H9 (cell line): ENCODE data around the gene TRIO. TPM values are rescaled to one million over a fixed set of nuclear protein-coding genes. Genes with fewer than 3 reads are reported as not detected.

Experiments used
- DNase-seq: peaks from one replicate; pipeline ENCODE4 v3.0.0-alpha.2; 2017
- H2AFZ ChIP-seq: one replicate; pipeline ENCODE4 v1.6.1; 2013; ENCODE audit warnings: mild to moderate bottlenecking, low read length, control low read depth, moderate library complexity
- H2AK5ac ChIP-seq: 2 replicates; pipeline ENCODE4 v1.6.1; 2013; ENCODE audit warnings: low read length, control low read depth, mixed read lengths; ENCODE audit not compliant: insufficient read length
- H2BK120ac ChIP-seq: one replicate; pipeline ENCODE4 v1.6.1; 2013; ENCODE audit warnings: low read depth, mild to moderate bottlenecking, low read length, control low read depth, inconsistent platforms; ENCODE audit not compliant: poor library complexity, severe bottlenecking
- H2BK12ac ChIP-seq: 2 replicates; pipeline ENCODE4 v1.6.1; 2013; ENCODE audit warnings: low read length, control low read depth, mixed read lengths, low read depth; ENCODE audit not compliant: insufficient read length
- H2BK15ac ChIP-seq: 2 replicates; pipeline ENCODE4 v1.6.1; 2013; ENCODE audit warnings: low read depth, low read length, control low read depth
- H2BK20ac ChIP-seq: one replicate; pipeline ENCODE4 v1.6.1; 2013; ENCODE audit warnings: low read depth, mild to moderate bottlenecking, low read length, control low read depth, inconsistent platforms; ENCODE audit not compliant: poor library complexity, severe bottlenecking
- H2BK5ac ChIP-seq: 2 replicates; pipeline ENCODE4 v1.6.1; 2013; ENCODE audit warnings: low read length, control low read depth, mixed read lengths; ENCODE audit not compliant: insufficient read length
- H3K14ac ChIP-seq: 2 replicates; pipeline ENCODE4 v1.6.1; 2013; ENCODE audit warnings: low read length, control low read depth; ENCODE audit not compliant: insufficient read depth
- H3K18ac ChIP-seq: 2 replicates; pipeline ENCODE4 v1.6.1; 2013; ENCODE audit warnings: low read depth, mild to moderate bottlenecking, mixed read lengths, low read length, control low read depth; ENCODE audit not compliant: insufficient read length
- H3K23ac ChIP-seq: 2 replicates; pipeline ENCODE4 v1.6.1; 2013; ENCODE audit warnings: low read length, control low read depth, mixed read lengths, low read depth; ENCODE audit not compliant: insufficient read length
- H3K23me2 ChIP-seq: 2 replicates; pipeline ENCODE4 v1.6.1; 2013; ENCODE audit warnings: low read depth, mild to moderate bottlenecking, mixed read lengths, low read length, control low read depth; ENCODE audit not compliant: insufficient read length, poor library complexity, severe bottlenecking
- H3K27ac ChIP-seq: 2 replicates; pipeline ENCODE4 v1.5.1; 2013; ENCODE audit warnings: low read length, control low read depth, mixed read lengths, low read depth; ENCODE audit not compliant: insufficient read length
- H3K27me3 ChIP-seq: 2 replicates; pipeline ENCODE4 v1.6.1; 2013; ENCODE audit warnings: low read length, control low read depth, inconsistent platforms; ENCODE audit not compliant: insufficient read depth
- H3K4ac ChIP-seq: 2 replicates; pipeline ENCODE4 v1.6.1; 2013; ENCODE audit warnings: low read depth, mild to moderate bottlenecking, control low read depth, inconsistent platforms, low read length, moderate library complexity
- H3K4me1 ChIP-seq: 2 replicates; pipeline ENCODE4 v1.6.1; 2013; ENCODE audit warnings: low read length, control low read depth, inconsistent platforms; ENCODE audit not compliant: insufficient read depth
- H3K4me2 ChIP-seq: 2 replicates; pipeline ENCODE4 v1.6.1; 2013; ENCODE audit warnings: low read length, control low read depth, mixed read lengths; ENCODE audit not compliant: insufficient read length, insufficient read depth
- H3K56ac ChIP-seq: 2 replicates; pipeline ENCODE4 v1.6.1; 2013; ENCODE audit warnings: low read depth, mild to moderate bottlenecking, mixed read lengths, low read length, control low read depth; ENCODE audit not compliant: insufficient read length
- H3K79me1 ChIP-seq: 2 replicates; pipeline ENCODE4 v1.6.1; 2013; ENCODE audit warnings: low read depth, mild to moderate bottlenecking, moderate library complexity, low read length, control low read depth, inconsistent platforms; ENCODE audit not compliant: insufficient read depth, poor library complexity, severe bottlenecking
- H3K79me2 ChIP-seq: 2 replicates; pipeline ENCODE4 v1.6.1; 2013; ENCODE audit warnings: low read length, control low read depth, inconsistent platforms; ENCODE audit not compliant: insufficient read depth
- H3K9ac ChIP-seq: 2 replicates; pipeline ENCODE4 v1.6.1; 2013; ENCODE audit warnings: low read length, control low read depth, mixed read lengths; ENCODE audit not compliant: insufficient read length; ENCODE audit errors: extremely low read depth
- H3K9me3 ChIP-seq: one replicate; pipeline ENCODE4 v1.6.1; 2013; ENCODE audit warnings: low read depth, low read length, inconsistent platforms; ENCODE audit not compliant: control insufficient read depth
- H3T11ph ChIP-seq: one replicate; pipeline ENCODE4 v1.6.1; 2013; ENCODE audit warnings: mild to moderate bottlenecking, low read length, control low read depth, inconsistent platforms
- H4K20me1 ChIP-seq: one replicate; pipeline ENCODE4 v1.6.1; 2013; ENCODE audit not compliant: control insufficient read depth, insufficient read length, insufficient read depth
- H4K5ac ChIP-seq: 2 replicates; pipeline ENCODE4 v1.6.1; 2013; ENCODE audit warnings: low read depth, mild to moderate bottlenecking, mixed read lengths, low read length, control low read depth; ENCODE audit not compliant: insufficient read length
- H4K8ac ChIP-seq: replicated peaks from 2 replicates; pipeline ENCODE4 v1.6.1; 2013; ENCODE audit warnings: low read length, control low read depth, mixed read lengths, low read depth; ENCODE audit not compliant: insufficient read length
- H4K91ac ChIP-seq: 2 replicates; pipeline ENCODE4 v1.6.1; 2013; ENCODE audit warnings: low read depth, mild to moderate bottlenecking, moderate library complexity, mixed read lengths, low read length, control low read depth; ENCODE audit not compliant: insufficient read length
- H3K27ac Mint-ChIP-seq, 3 experiments: 2 replicates in 2 of 3; 3 replicates in 1 of 3; pipeline ENCODE4 v1.8.0; 2020 to 2021; ENCODE audit warnings: mixed read lengths in 3 of 3, mild to moderate bottlenecking in 1 of 3, moderate library complexity in 1 of 3
- H3K27me3 Mint-ChIP-seq: 2 replicates; pipeline ENCODE4 v1.8.0; 2021; ENCODE audit warnings: low read depth, mild to moderate bottlenecking, moderate library complexity, mixed read lengths
- H3K36me3 Mint-ChIP-seq, 3 experiments: 2 replicates in 2 of 3; 3 replicates in 1 of 3; pipeline ENCODE4 v1.8.0; 2020 to 2021; ENCODE audit warnings: low read depth in 3 of 3, mixed read lengths in 3 of 3; ENCODE audit not compliant: insufficient read depth in 1 of 3
- H3K4me1 Mint-ChIP-seq, 2 experiments: 2 replicates each; pipeline ENCODE4 v1.8.0; 2020; ENCODE audit warnings: mixed read lengths in 2 of 2
- H3K4me3 Mint-ChIP-seq, 2 experiments: 2 replicates in 1 of 2; 3 replicates in 1 of 2; pipeline ENCODE4 v1.8.0; 2020 to 2021; ENCODE audit warnings: mild to moderate bottlenecking in 2 of 2, mixed read lengths in 2 of 2, moderate library complexity in 1 of 2
- H3K9me3 Mint-ChIP-seq, 2 experiments: 2 replicates in 1 of 2; 3 replicates in 1 of 2; pipeline ENCODE4 v1.8.0; 2020; ENCODE audit warnings: mild to moderate bottlenecking in 2 of 2, mixed read lengths in 2 of 2, moderate library complexity in 1 of 2
- WGBS: extraction: QIAGEN DNeasy Blood & Tissue Kit; methylation state at CpG from one replicate; pipeline ENCODE4 v1.1.7; 2013; ENCODE audit warnings: missing lambda C conversion rate, low lambda C conversion rate, mixed read lengths; ENCODE audit not compliant: insufficient read length; ENCODE audit errors: extremely low coverage; 5-methylcytosine and 5-hydroxymethylcytosine counted together
- total RNA-seq: library from RNA; stranded (reverse); gene quantifications from 2 replicates; pipeline ENCODE4 v1.2.1, GENCODE V29; 2021
- TF ChIP-seq, protein P1 (sequence below): fragments of 200-600 bp; sonication (generic); conservative IDR thresholded peaks from 3 replicates; pipeline ENCODE4 v1.8.0; 2021; ENCODE audit warnings: antibody characterized with exemption, mild to moderate bottlenecking

The TRIO gene
- total RNA-seq, 1 experiment from 2014 or later, result 87.8 TPM

DNA sequence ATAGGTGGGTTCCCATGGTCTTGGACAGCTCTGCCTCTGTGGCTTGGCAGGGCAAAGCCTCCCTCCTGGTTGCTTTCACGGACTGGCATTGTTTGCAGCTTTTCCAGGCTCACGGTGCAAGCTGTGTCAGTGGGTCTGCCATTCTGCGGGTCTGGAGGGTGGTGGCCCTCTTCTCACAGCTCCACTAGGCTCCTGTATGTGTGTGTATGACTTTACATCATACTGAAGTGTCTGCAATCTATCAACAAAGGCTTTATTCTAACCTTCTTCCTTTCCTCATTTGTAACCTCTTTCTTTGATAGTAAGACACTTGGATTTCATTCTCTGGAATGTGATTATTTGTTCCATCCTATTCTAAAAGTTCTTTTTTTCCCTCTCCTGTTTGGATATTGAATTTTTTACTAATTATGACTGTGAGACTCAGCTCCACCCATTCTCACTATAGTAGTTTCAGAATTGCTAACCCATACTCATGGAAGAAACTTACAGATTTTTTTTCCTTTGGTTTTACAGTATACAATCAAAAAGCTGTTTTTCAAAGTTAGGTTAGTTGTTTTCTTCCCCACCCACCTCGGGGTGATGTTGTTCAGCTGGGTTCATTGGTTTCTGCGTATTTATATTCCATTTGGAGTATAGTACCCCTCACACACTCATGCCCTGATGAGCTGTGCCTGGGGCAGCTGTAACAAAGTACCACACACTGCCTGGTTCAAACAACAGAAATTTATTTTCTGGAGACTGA, 293.8 kb downstream of the TRIO start:
- Histone ChIP-seq H2BK20ac (no peak overlapping the region), H3K23me2 (no peaks in the 10 kb centered on the region), H3K4me2 (no peak overlapping the region), H3K23ac (no peak overlapping the region), H3K4ac (no peak overlapping the region), H3K4me1 (no peaks in the 10 kb centered on the region; the same call in 1 of the 2 replicates), H3K79me2 (no peaks in the 10 kb centered on the region), H2AK5ac (no peak overlapping the region), H4K8ac (no peak overlapping the region), H2BK5ac (no peak overlapping the region), H2AFZ (no peak overlapping the region), H3K56ac (no peak overlapping the region), H2BK120ac (no peak overlapping the region), H3K9ac (no peak overlapping the region), H3K9me3 (no peaks in the 10 kb centered on the region), H3K14ac (no peak overlapping the region), H3K18ac (no peak overlapping the region), H3K79me1 (no peaks in the 10 kb centered on the region), H3K27me3 (no peaks in the 10 kb centered on the region), H4K5ac (no peak overlapping the region), H2BK15ac (no peak overlapping the region), H3K27ac (no peak overlapping the region), H4K20me1 (no peaks in the 10 kb centered on the region), H2BK12ac (no peak overlapping the region), H3T11ph (no peak overlapping the region), H4K91ac (no peak overlapping the region)
- Mint-ChIP-seq H3K27ac (no peak overlapping the region; a peak in 1 of 7 replicates), H3K27me3 (no peaks in the 10 kb centered on the region), H3K36me3 (peaks cover 17 to 30% (median 19%) of the 10 kb centered on the region in 3 experiments), H3K4me1 (peaks cover 21 to 22% of the 10 kb centered on the region in 2 experiments), H3K4me3 (no peak overlapping the region), H3K9me3 (peaks cover 6% of the 10 kb centered on the region in 2 experiments; a peak in 4 of 5 replicates)
- TF ChIP-seq, protein P1, sequence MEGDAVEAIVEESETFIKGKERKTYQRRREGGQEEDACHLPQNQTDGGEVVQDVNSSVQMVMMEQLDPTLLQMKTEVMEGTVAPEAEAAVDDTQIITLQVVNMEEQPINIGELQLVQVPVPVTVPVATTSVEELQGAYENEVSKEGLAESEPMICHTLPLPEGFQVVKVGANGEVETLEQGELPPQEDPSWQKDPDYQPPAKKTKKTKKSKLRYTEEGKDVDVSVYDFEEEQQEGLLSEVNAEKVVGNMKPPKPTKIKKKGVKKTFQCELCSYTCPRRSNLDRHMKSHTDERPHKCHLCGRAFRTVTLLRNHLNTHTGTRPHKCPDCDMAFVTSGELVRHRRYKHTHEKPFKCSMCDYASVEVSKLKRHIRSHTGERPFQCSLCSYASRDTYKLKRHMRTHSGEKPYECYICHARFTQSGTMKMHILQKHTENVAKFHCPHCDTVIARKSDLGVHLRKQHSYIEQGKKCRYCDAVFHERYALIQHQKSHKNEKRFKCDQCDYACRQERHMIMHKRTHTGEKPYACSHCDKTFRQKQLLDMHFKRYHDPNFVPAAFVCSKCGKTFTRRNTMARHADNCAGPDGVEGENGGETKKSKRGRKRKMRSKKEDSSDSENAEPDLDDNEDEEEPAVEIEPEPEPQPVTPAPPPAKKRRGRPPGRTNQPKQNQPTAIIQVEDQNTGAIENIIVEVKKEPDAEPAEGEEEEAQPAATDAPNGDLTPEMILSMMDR, result no peak
- DNase-seq, result no peak
- WGBS, result no CpG with 5 or more reads among the region's 5 CpGs
